PFSK-1 (cell line): ENCODE data around the gene RNF130.

Experiments used
- POLR2AphosphoS5 ChIP-seq: IDR thresholded peaks from 2 replicates; pipeline ENCODE4 v1.6.1; 2012; ENCODE audit warnings: low read depth, mild to moderate bottlenecking, control low read depth, low read length, moderate library complexity
- TAF1 ChIP-seq: IDR thresholded peaks from 2 replicates; pipeline ENCODE4 v1.6.1; 2012; ENCODE audit warnings: low read length, control low read depth, borderline replicate concordance; ENCODE audit not compliant: insufficient read depth
- TF ChIP-seq, protein P1 (sequence below), 2 experiments: IDR thresholded peaks; 2 replicates each; pipeline versions ENCODE4 v1.6.1 to v1.8.0; 2011 to 2012; ENCODE audit warnings: low read depth in 2 of 2, low read length in 2 of 2, control low read depth in 1 of 2, inconsistent platforms in 1 of 2, mild to moderate bottlenecking in 1 of 2, moderate library complexity in 1 of 2; ENCODE audit not compliant: insufficient read depth in 1 of 2

GRCh38 chr5:179912386-179912785 is 159.2 kb downstream of the RNF130 start:
- TF ChIP-seq, protein P1, sequence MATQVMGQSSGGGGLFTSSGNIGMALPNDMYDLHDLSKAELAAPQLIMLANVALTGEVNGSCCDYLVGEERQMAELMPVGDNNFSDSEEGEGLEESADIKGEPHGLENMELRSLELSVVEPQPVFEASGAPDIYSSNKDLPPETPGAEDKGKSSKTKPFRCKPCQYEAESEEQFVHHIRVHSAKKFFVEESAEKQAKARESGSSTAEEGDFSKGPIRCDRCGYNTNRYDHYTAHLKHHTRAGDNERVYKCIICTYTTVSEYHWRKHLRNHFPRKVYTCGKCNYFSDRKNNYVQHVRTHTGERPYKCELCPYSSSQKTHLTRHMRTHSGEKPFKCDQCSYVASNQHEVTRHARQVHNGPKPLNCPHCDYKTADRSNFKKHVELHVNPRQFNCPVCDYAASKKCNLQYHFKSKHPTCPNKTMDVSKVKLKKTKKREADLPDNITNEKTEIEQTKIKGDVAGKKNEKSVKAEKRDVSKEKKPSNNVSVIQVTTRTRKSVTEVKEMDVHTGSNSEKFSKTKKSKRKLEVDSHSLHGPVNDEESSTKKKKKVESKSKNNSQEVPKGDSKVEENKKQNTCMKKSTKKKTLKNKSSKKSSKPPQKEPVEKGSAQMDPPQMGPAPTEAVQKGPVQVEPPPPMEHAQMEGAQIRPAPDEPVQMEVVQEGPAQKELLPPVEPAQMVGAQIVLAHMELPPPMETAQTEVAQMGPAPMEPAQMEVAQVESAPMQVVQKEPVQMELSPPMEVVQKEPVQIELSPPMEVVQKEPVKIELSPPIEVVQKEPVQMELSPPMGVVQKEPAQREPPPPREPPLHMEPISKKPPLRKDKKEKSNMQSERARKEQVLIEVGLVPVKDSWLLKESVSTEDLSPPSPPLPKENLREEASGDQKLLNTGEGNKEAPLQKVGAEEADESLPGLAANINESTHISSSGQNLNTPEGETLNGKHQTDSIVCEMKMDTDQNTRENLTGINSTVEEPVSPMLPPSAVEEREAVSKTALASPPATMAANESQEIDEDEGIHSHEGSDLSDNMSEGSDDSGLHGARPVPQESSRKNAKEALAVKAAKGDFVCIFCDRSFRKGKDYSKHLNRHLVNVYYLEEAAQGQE (IDR thresholded peaks at IDR 0.05; ENCODE audit: insufficient read depth in 1 of 2, low read depth in 2 of 2, low read length in 2 of 2), result no peak
- TF ChIP-seq TAF1 (no peak), POLR2AphosphoS5 (no peak)
